ENCODE results near the gene HACD1. TPM values are rescaled to one million over a fixed set of nuclear protein-coding genes. Genes with fewer than 3 reads are reported as not detected.

The HACD1 gene
- total RNA-seq, 1 experiment from 2014 or later: 105 TPM

Other genes with a start within 250 kb of the HACD1 start
- gene ST8SIA6, start 162.8 kb downstream of the HACD1 start, total RNA-seq (2014; rRNA removed; shearing (Covaris generic)): 0.39 TPM in 1 of 2 replicates, not detected in the other
- 20.0 and 33.8 TPM in 2 replicates for gene STAM, start 26.8 kb upstream of the HACD1 start, total RNA-seq (2014; rRNA removed; shearing (Covaris generic))
- 0.08 TPM in 1 of 2 replicates, not detected in the other for gene TMEM236, start 134.8 kb upstream of the HACD1 start, total RNA-seq (2014; rRNA removed; shearing (Covaris generic))
- not detected in 2 replicates for gene MRC1, start 192.0 kb upstream of the HACD1 start, total RNA-seq (2014; rRNA removed; shearing (Covaris generic))